ENCODE measurements around the gene GCNT3. TPM values are rescaled to one million over a fixed set of nuclear protein-coding genes. Genes with fewer than 3 reads are reported as not detected.
"Not testable (repeated sequence)": the region's sequence is repeated elsewhere in the genome, so short reads cannot be mapped to it uniquely, and the experiment has no call there.

Gene GCNT3
- total RNA-seq, 1 donor from 2014 or later, result not detected

GRCh38 chr15:59614153-59614552 lies 2.6 kb downstream of the GCNT3 start:
- ATAC-seq, result no peak
- intact Hi-C loops (cut with micrococcal nuclease), result no loop called here

GRCh38 chr15:59615661-59616060 lies 4.1 kb downstream of the GCNT3 start:
- ATAC-seq (no peak), DNase-seq (no peak)
- intact Hi-C loops (cut with micrococcal nuclease), result no loop called here

More at GRCh38 chr15:59614153-59614552, 2.6 kb downstream of the GCNT3 start:
- no peak for DNase-seq

- no peak for ATAC-seq
- no peak for DNase-seq
- intact Hi-C loops (cut with micrococcal nuclease), result no loop called here
Observed at GRCh38 chr15:59616379-59616778, 4.8 kb downstream of the GCNT3 start.

GRCh38 chr15:59618406-59618805 lies 6.8 kb downstream of the GCNT3 start:
- intact Hi-C loops (cut with micrococcal nuclease), result no loop called here
- DNase-seq, result no peak
- ATAC-seq, result no peak

- intact Hi-C loops (cut with micrococcal nuclease), result no loop called here
- no peak for ATAC-seq
- no peak for DNase-seq
Observed at GRCh38 chr15:59622289-59622688, 10.7 kb downstream of the GCNT3 start.

- ATAC-seq (no peak), DNase-seq (no peak)
- intact Hi-C loops (cut with micrococcal nuclease), result no loop called here
Observed at GRCh38 chr15:59632714-59633113, 21.1 kb downstream of the GCNT3 start.

- ATAC-seq (no peak), DNase-seq (no peak)
- intact Hi-C loops (cut with micrococcal nuclease), result no loop called here
Observed at GRCh38 chr15:59636184-59636583, 24.6 kb downstream of the GCNT3 start.

- intact Hi-C loops (cut with micrococcal nuclease); DNase-seq; ATAC-seq: not testable (repeated sequence)
Observed at GRCh38 chr15:59637507-59637906, 25.9 kb downstream of the GCNT3 start.

- intact Hi-C loops (cut with micrococcal nuclease), result no loop called here
- ATAC-seq (no peak), DNase-seq (no peak)
Observed at GRCh38 chr15:59642351-59642750, 30.8 kb downstream of the GCNT3 start.

GRCh38 chr15:59644756-59645155 lies 33.2 kb downstream of the GCNT3 start:
- DNase-seq (no peak), ATAC-seq (no peak)
- intact Hi-C loops (cut with micrococcal nuclease), result no loop called here

- DNase-seq; intact Hi-C loops (cut with micrococcal nuclease); ATAC-seq: not testable (repeated sequence)
Observed at GRCh38 chr15:59645812-59646211, 34.2 kb downstream of the GCNT3 start.

- intact Hi-C loops (cut with micrococcal nuclease), result no loop called here
- DNase-seq, result no peak
- no peak for ATAC-seq
Observed at GRCh38 chr15:59646277-59646676, 34.7 kb downstream of the GCNT3 start.

GRCh38 chr15:59647085-59647484 lies 35.5 kb downstream of the GCNT3 start:
- intact Hi-C loops (cut with micrococcal nuclease), result no loop called here
- ATAC-seq, result no peak
- DNase-seq, result no peak

GRCh38 chr15:59649603-59650002 lies 38.0 kb downstream of the GCNT3 start:
- intact Hi-C loops (cut with micrococcal nuclease), result no loop called here
- DNase-seq (no peak), ATAC-seq (no peak)

- DNase-seq, result no peak
- intact Hi-C loops (cut with micrococcal nuclease), result no loop called here
- ATAC-seq, result no peak
Observed at GRCh38 chr15:59654046-59654445, 42.5 kb downstream of the GCNT3 start.

GRCh38 chr15:59656897-59657634 lies 45.5 kb downstream of the GCNT3 start, which contains the start of gene GTF2A2:
Gene GTF2A2, minus strand, starts transcription at chr15:59657515. Its CDS starts 5,238 bp downstream, at chr15:59652277.
- ATAC-seq, result peak; percentile 100
- DNase-seq, result peak; percentile 96
- intact Hi-C loops (cut with micrococcal nuclease), result no loop called here

- intact Hi-C loops (cut with micrococcal nuclease), result no loop called here
- DNase-seq, result peak; percentile 33
- ATAC-seq, result peak; percentile 20
Observed at GRCh38 chr15:59657635-59658125, 46.1 kb downstream of the GCNT3 start.

- ATAC-seq (no peak), DNase-seq (no peak)
- intact Hi-C loops (cut with micrococcal nuclease), result no loop called here
Observed at GRCh38 chr15:59659366-59659765, 47.8 kb downstream of the GCNT3 start.

- DNase-seq (no peak), ATAC-seq (peak; percentile 32)
- intact Hi-C loops (cut with micrococcal nuclease), result no loop called here
Observed at GRCh38 chr15:59662260-59662659, 50.7 kb downstream of the GCNT3 start.

GRCh38 chr15:59668556-59668955 lies 57.0 kb downstream of the GCNT3 start:
- intact Hi-C loops (cut with micrococcal nuclease), result no loop called here
- DNase-seq (no peak), ATAC-seq (no peak)
